ENCODE results near the gene GPD1.

Gene GPD1

GRCh38 chr12:50103767-50104321 lies at the start of gene GPD1:
GPD1 (plus strand) TSS chr12:50104008; CDS start chr12:50104051, 43 bp downstream.
- FAIRE-seq: no peak

- no peak for FAIRE-seq
Observed at GRCh38 chr12:50055831-50056638, 47.8 kb upstream of the GPD1 start.

- no peak for FAIRE-seq
Observed at GRCh38 chr12:50056639-50056976, 47.2 kb upstream of the GPD1 start.

GRCh38 chr12:50057000-50057841 lies 46.6 kb upstream of the GPD1 start, which contains the start of gene ASIC1:
ASIC1 (plus strand) TSS chr12:50057596; CDS start chr12:50058767, 1,171 bp downstream.
- FAIRE-seq: no peak

- no peak for FAIRE-seq
Observed at GRCh38 chr12:50057896-50058670, 45.7 kb upstream of the GPD1 start.

GRCh38 chr12:50058743-50059312 lies 45.0 kb upstream of the GPD1 start:
- FAIRE-seq: no peak

GRCh38 chr12:50059440-50060119 lies 44.2 kb upstream of the GPD1 start:
- FAIRE-seq: no peak

- no peak for FAIRE-seq
Observed at GRCh38 chr12:50060120-50060468, 43.7 kb upstream of the GPD1 start.

GRCh38 chr12:50061171-50061570 lies 42.6 kb upstream of the GPD1 start:
- FAIRE-seq: no peak

GRCh38 chr12:50061946-50062686 lies 41.7 kb upstream of the GPD1 start:
- no peak for FAIRE-seq

- FAIRE-seq: no peak
Observed at GRCh38 chr12:50062728-50063460, 40.9 kb upstream of the GPD1 start.

- no peak for FAIRE-seq
Observed at GRCh38 chr12:50065726-50066310, 38.0 kb upstream of the GPD1 start.

GRCh38 chr12:50066402-50066801 lies 37.4 kb upstream of the GPD1 start:
- FAIRE-seq: no peak

GRCh38 chr12:50069069-50069468 lies 34.7 kb upstream of the GPD1 start:
- FAIRE-seq: no peak

GRCh38 chr12:50069539-50069938 lies 34.3 kb upstream of the GPD1 start:
- FAIRE-seq: no peak

- no peak for FAIRE-seq
Observed at GRCh38 chr12:50070314-50071060, 33.3 kb upstream of the GPD1 start.

GRCh38 chr12:50072198-50072907 lies 31.5 kb upstream of the GPD1 start:
- no peak for FAIRE-seq

GRCh38 chr12:50073206-50073605 lies 30.6 kb upstream of the GPD1 start:
- FAIRE-seq: no peak

GRCh38 chr12:50073712-50074111 lies 30.1 kb upstream of the GPD1 start:
- no peak for FAIRE-seq
